ENCODE measurements around the gene MYLIP.
A peak's percentile ranks its signal among the peaks of the same experiment; 100 is the strongest.

MYLIP gene

DNA sequence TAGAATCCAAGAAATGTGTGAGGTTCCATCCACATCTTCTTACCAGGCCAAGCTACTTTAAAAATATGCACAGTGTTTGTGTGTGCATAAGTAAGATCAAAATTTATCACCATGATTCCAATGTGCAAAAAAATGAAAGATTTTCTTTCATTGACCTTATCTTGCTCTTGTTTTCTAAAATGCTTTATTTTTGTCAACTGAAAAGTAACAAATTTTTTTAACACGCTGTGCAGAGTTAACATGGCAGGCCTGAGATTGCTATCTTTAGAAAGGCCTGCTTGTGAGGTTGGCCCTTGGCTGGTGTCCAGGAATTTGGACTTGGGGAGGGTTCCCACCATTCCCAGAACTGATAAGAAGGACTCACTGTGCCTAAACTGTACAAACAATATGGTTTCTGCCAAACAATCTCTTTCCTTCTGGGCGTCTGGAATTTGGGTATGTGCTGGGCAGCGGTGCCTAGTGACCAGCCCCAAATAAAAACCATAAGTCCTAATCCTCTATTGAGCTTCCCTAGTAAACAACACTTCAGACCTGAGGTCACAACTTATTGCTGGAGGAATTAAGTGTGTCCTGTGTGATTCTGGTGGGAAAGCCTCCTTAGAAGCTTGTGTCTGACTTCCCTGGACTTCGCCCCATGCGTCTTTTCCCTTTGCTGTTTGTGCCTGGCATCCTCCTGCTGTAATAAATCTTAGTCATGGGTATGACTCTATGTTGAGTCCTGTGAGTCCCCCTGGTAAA, 19.8 kb upstream of the MYLIP start:
- no peak for DNase-seq

DNA sequence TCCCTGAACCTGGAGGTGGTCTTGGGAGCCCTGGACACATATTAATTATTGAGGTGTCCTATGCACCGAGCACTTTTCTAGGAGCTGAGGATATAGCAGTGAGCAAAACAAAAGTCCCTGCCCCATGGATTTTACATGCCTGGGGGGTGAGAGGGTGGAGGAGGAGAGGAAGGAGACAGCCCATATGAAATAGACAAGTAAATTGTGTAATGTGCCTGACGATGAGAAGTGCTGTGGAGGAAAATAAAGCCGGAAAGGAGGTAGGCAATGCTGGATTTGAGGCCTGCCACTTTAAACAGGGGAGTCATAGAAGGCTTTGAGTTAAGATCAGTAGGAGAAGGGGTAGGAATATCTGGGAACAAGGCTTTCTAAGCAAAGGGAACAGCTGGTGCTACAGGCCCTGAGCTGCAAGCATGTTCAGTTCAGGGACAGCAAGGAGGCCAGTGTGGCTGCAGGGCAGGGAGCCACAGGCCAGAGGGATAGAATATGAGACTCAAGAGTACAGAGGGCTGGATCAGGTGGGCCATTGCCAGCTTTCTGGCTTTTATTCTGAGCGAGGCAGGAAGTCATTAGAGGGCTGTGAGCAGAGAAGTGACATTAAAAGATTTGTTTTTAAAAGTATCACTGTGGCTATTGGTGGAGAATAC, 19.1 kb upstream of the MYLIP start:
- DNase-seq: no peak

DNA sequence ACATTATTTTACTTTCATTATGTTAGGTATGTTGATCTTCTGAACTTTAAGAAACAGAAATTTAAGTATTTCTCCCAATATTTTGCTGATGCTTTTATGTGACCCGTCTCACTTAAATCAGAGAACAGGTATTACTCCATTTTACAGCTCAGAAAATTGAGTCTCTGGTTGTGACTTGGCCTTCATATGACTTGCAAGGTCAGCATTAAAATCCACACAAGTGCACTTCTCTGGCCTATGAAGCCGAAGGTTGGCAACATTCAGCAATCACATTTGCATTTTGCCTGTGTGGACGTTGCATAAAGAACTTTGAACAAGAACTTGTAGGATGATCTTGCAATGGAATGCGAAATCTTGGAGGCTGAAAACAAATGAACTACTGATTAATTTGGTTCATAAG, 10.1 kb upstream of the MYLIP start:
- no peak for DNase-seq

DNA sequence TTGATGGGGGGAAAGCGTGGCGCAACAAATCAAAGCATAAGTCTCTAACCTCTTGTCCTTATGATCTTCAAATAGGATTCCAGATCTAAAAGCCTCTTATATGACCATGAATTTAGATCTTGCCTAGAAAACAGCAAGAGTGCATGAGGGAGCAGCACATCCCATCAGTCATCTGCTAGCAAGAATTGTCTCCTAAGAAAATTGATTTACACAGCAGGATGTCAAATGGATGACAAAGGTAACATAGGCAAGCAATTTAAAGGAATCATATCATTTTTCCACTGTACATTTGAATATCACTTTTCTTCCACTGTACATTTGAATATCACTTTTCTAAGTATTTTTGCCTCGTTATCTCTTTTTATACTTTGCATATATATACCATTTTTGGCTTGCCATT, 7.5 kb upstream of the MYLIP start:
- no peak for DNase-seq

DNA sequence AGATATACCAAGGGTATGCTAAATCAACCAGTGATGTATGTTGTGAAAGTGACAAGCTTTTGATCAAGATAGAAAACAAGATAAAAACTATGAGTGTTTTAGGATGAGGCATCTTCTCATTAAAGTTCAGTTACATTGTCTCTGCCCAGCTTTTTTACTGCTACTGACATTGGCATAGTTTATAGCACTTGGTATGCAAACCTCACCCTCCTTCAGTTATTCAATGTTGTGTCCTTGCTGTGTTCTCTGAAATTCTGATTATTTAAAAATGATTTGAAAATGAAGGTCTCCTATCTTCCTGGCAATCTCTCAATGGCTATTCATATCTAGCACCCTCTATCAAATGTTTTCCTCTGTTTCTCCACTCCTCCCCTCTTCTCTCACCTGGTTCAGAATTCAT, 6.7 kb upstream of the MYLIP start:
- no peak for DNase-seq

DNA sequence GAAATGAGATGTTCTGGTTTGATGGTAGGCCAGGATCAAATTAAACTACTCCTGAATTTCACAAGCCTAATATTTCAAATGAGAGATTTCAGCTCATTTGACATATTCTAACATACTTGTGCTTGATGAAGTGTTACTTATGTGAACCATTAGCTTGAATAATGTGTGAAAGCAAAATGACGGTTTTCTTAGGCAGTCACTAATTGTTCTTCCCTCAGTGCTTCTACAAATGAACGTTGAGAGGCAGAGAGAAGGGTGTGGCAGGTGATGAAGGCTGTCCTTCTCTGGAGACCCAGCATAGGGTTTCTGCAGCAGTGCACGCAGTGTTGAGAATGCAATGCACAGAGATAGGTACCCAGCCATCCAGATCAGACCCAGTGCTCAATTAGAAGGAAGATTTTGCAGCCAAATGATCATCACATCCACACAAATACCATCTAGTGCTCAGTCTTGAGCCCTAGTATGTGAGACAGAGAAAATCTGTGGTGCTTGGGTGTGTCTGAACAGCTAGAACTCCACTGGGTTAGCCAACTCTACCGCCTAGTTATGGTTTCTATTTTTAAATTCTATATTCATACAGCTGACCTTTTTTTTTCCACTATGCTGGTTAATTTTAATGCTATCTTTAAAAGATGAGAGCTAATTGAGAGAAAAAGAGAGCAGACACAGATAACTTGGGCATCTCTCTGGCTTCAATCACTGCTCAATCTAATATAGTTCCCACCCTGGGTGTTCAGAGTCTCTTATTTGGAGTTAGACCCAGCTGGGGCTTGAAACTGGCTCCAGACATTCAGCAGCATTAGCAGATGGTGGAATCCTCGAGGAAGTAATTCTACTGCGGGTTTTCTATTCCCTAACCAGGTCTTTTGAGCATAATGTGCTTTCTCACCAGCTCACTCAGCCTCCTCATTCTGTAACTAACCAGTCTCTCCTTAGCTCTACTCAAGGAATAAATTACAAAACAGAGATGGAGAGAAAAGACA, 4.4 kb upstream of the MYLIP start:
- no peak for DNase-seq

DNA sequence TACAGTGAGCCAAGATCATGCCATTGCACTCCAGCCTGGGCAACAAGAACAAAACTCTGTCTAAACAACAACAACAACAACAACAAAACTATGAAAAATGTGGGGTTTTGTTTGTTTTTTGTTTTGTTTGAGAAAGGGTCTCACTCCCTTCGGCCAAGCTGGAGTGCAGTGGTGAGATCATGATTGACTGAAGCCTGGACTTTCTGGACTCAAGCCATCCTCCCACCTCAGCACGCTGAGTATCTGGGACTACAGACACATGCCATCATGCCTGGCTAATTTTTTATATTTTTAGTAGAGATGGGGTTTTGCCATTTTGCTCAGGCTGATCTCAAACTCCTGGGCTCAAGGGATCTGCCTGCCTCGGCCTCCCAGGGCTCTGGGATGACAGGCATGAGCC, 2.8 kb upstream of the MYLIP start:
- no peak for DNase-seq

DNA sequence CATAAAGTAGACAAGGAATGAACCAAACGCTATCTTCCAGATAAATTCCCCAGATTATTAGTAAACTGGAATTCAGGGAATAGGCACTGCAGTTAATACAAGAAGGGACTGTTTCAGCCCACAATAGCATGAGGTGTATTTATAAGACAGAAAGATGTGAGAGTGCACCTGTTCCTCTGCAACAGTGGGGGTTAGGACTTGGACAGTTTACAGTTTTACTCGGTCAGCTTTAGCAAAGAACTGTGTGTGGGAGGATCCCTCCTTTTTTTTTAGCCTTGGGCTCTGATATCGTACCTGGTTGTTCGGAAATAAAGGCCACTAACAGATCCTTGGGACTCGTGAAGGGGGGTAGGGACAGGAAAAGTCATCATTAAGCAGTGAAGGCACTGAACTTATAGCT, 2.0 kb upstream of the MYLIP start:
- DNase-seq: no peak

DNA sequence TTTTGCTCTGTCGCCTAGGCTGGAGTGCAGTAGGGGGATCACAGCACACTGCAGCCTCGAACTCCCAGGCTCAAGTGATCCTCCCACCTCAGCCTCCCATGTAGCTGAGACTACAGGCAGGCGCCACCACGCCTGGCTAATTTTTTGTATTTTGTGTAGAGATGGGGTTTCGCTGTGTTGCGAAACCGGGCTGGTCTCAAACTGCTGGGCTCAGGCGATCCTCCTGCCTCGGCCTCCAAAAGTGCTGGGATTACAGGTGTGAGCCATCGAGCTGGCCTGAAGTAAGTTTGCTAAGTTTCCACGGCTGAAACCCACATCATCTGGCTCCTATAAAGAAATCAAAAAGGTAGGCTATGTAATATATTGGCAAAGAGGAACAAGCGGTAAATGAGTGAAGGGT, 1.4 kb upstream of the MYLIP start:
- DNase-seq: no peak

DNA sequence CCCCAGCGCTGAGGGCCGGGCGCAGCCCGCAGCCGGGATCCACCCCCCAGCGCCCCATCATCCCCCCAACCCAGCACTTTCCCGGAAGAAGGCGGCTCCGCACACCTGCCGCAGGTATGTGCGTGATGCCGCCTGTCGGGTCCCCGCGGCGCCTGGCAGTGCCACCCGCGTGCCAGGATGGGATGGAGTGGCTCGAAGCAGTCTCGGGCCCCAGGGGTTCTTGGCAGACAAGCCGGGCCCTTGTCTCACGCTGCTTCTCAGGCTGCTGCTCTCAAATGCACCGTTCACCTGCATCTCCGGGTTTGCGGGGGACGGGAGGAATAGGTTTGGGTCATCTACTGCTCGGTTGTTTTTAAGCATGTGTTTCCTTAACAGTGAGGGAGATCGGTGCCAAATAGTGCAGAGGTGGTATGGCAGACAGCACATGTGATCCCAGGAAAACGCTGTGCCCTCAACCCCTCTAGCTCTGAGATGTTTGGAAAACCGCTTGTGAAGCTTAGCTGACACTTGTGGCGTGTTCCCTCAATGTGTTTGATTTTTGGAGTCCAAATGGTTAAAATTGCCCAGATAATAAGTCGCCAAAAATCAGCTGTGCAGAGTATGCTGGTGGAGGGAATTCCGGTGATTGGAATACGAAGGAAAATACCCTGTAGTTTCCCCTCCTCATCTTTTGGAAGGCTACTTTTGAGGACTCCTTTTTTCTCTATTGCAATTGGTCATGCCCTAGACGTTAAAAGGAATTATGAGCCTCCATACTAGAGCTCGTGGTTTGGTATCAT, 926 bp downstream of the MYLIP start:
- DNase-seq: peak; percentile 44

DNA sequence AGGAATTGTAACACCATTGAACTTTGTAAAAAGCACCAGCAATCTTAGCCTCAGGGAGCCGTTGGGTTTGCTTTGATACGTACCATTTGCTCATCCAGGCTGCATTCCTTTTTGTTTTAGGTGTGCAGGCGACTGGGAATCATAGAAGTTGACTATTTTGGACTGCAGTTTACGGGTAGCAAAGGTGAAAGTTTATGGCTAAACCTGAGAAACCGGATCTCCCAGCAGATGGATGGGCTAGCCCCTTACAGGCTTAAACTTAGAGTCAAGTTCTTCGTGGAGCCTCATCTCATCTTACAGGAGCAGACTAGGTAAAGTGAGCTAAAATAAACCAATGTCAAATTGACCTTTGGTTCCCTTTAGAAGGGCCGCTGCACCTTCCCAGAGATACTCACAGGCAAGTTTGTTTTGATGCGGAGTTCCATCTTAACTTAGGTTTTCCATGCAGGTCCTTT, 1.6 kb downstream of the MYLIP start:
- peak; percentile 29 for DNase-seq

DNA sequence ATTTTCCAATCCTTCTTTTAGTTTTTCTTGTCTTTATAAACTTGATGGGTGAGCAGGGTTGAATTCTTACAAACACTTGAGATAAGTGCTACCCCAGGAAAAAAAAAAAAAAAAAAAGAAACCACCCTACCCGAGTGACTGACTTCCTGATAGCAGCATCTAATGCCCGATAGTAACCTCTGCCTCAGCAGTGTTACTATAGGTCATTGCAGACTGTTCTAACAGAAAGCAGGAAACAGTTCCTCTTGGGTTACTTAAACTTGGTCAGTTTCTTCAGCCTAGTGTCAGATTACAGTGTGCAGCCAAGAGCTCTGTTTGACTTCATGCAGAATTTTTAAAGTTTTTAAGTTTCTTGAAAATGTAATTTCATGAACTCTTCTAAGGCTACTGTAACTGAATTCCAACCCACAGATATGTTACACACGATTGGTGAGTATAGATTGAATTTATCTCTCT, 2.1 kb downstream of the MYLIP start:
- peak; percentile 76 for DNase-seq

DNA sequence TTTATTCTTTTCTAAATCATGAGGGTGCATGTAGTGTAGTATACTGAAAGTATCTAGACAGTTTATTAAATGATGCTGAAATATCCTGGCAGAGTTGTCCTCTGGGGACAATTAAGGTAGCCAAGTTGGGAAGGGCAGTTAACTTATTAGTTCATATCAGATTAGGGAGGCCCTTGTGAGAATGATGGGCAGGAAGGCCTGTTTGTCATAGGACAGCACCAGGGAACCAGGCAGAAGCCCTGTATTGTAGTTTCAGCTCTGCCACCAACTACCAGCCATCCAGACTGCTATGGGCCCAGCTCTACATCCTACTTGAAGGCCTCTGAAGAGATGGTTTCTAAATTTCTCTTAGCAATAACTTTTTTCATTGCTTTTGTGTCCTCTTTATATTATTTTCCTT, 4.0 kb downstream of the MYLIP start:
- DNase-seq: no peak

DNA sequence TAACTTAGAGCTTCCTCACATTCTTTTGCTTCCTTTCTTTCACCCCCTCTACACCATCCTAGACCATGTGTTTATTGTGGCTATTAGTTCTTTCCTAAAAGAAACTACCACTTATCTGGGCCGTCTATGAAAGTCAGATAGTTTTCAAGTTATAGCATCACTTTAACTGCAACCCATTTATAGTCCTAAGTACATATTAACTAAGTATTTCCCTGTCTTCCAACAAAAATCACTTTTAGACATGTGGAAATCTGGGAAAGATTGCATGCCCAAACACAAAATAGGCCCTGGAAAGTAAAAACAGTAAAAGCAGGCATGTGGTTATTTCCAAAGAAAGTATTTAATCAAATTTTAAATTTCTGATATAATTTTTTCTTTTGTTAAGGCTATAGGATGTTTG, 5.5 kb downstream of the MYLIP start:
- DNase-seq: no peak

DNA sequence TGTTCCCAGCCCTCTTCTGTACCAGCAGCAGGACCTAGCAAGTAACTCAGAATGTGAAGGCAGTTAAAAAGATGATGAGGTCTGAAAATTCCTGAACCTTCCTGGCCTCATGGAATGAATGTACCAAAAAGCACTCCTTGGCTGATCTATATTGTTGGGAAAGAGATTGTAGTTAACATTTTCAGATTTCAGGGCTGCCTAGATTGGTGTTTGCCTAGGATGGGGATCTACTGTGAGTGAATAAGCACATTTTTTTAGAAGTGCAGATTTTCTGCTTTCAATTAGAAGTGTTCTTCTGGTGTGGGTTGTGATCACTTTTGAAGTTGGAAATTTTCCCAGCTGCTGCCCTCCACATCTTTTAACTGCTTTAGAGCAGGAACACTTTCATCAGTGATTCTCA, 6.2 kb downstream of the MYLIP start:
- no peak for DNase-seq

DNA sequence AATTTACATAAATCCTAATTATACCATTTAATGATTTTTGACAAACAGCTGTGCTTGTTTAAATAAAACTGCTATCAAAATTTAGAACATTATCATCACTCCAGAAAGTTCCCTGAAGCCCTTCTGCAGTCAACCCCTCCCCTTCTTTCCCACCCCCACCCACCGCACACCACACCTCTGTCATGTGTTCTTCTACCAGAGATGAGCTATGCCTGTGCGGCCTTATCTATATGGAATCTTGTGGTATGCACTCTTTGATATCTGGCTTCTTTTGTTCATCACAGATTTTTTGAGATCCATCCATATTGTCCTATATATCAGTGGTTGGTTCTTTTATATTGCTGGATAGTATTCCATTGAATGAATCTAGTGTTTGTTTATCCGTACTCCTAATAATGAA, 7.2 kb downstream of the MYLIP start:
- DNase-seq: no peak

DNA sequence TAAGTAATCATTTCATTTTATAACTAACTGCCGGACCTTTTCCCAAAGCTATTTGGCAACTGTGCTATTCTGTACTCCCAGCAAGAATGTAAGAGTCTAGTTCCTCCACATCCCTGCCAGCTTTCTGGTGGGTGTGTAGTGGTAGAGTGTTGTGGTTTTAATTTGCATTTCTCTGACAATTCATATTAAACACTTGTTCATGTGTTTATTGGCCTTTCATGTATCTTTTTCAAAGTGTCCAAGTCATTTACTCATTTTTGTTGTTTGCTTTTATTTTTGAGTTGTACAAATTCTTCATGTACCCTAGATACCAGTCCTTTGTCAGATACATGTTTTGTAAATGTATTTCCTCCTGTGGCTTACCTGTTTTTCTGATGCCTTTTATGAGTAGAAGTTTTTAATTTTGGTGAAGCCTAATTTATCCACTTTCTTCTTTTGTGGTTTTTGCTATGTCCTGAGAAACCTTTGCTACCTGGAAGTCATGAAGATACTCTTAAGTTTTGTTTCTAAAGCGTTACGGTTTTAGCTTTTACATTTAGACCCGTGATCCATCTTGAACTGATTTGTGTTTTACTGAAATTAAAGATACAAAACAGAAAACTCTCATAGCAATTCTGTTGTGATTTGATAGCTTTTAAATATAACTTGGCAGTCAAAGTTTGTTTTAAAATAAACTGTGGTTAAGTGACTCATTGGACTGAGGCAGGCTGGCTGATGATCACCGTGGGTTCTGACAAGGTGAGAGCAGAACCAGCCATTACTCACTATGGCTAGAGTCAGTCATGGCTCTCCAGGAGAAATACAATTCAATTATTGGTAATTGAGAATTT, 8.0 kb downstream of the MYLIP start:
- no peak for DNase-seq

DNA sequence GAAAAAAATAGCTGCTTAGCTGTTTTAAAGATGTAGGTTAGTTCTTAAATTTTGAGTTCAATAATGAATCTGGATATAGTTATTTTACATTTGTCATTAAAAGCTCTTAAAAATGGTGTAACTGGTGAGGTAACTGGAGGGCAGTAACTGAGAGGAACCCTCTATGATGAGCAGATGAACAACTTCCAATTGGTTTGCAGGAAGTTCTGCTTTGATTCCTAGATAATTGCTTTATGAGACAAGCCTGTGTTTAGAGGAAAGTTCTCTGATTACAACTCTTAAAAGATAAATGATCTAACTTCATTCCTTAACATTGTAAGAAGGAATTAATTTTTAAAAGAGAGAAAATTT, 8.5 kb downstream of the MYLIP start:
- no peak for DNase-seq

DNA sequence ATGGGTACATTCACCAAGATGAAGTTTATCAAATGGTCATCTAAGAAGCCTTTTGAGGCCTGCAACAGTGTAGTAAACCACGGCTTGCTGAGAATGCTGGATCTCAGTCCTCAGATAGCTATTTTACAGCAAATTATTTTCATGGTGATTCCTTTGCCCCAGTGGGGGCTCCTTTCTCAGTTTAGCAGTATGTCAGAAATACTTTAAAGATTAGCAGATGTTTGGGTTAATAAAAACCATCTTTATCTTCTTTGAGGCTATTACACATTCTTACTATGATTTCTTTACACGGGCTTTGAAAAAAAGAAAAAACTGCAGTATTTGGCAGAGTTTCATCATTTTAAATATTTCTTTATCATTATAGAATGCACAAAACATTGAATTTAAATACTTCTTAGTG, 10.7 kb downstream of the MYLIP start:
- DNase-seq: no peak

DNA sequence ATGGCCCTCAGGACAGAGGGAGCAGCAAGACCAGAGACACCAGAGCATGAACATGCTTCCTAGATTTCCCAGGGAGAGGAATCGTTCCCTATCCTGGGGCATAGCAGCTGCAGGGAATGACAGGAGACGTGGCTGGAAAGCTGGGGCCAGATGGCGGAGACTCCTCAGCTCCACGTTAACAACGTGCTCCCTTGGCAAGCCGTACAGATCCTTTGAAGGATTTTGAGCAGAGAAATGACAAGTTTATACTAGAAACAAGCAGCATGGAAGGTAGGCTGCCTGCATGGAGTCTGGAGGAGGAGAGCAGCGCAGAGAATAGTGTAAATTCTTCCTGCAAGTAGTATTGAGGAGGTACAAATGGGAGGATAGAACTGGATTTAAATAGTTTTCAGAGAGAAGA, 11.7 kb downstream of the MYLIP start:
- no peak for DNase-seq

DNA sequence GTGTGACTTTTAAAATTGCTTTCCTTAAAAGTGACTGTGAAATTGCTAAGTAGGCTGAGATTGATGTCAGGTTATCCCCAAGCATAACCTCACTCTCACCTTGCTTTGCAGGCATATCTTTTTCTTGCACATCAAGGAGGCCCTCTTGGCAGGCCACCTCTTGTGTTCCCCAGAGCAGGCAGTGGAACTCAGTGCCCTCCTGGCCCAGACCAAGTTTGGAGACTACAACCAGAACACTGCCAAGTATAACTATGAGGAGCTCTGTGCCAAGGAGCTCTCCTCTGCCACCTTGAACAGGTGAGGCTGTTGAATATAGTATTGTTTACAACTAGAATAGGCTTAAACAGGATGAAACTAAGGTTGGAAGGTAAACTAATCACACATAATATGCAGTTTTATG, 12.6 kb downstream of the MYLIP start:
- DNase-seq: no peak

DNA sequence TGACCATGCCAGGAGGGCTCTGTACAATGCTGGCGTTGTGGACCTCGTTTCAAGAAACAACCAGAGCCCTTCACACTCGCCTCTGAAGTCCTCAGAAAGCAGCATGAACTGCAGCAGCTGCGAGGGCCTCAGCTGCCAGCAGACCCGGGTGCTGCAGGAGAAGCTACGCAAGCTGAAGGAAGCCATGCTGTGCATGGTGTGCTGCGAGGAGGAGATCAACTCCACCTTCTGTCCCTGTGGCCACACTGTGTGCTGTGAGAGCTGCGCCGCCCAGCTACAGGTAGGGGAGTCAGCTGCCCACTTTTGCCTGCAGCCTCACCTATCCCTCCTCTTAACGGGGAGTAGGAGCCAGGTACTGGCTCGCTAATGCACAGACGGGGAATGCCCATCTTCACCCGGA, 16.2 kb downstream of the MYLIP start:
- no peak for DNase-seq
